Activated CD4-positive, alpha-beta T cell treated with anti-CD3 and anti-CD28 coated beads, Interleukin-2, amount 10 ng/mL, durations not matched to agents 7 days and 5 days (primary cell): Measurements from ENCODE around the gene CYP2R1. TPM values are rescaled to one million over a fixed set of nuclear protein-coding genes. Genes with fewer than 3 reads are reported as not detected.

Source experiments
- CTCF ChIA-PET: fragments of 350-600 bp; sonication (Branson Sonifier 250); formaldehyde crosslinking; loops from one replicate; lab custom pipeline; 2021; ENCODE audit warnings: antibody characterized with exemption; lab: Charles Lee
- POLR2A ChIA-PET: fragments of 350-600 bp; sonication (Branson Sonifier 250); formaldehyde crosslinking; loops from one replicate; lab custom pipeline; 2021; ENCODE audit warnings: antibody characterized with exemption; lab: Charles Lee
- DNase-seq: peaks from one replicate; pipeline ENCODE4 v3.0.0-alpha.2; 2020
- H3K27ac Mint-ChIP-seq: one replicate; pipeline ENCODE4 v1.8.0; 2021; ENCODE audit warnings: mild to moderate bottlenecking, moderate library complexity, mixed read lengths
- H3K27me3 Mint-ChIP-seq: one replicate; pipeline ENCODE4 v1.8.0; 2021; ENCODE audit warnings: mixed read lengths
- H3K36me3 Mint-ChIP-seq: one replicate; pipeline ENCODE4 v1.8.0; 2021; ENCODE audit warnings: low read depth, mixed read lengths
- H3K4me1 Mint-ChIP-seq: one replicate; pipeline ENCODE4 v1.8.0; 2021; ENCODE audit warnings: mixed read lengths
- H3K4me3 Mint-ChIP-seq: one replicate; pipeline ENCODE4 v1.8.0; 2021; ENCODE audit warnings: mild to moderate bottlenecking, moderate library complexity, mixed read lengths
- H3K9me3 Mint-ChIP-seq: one replicate; pipeline ENCODE4 v1.8.0; 2021; ENCODE audit warnings: mixed read lengths
- total RNA-seq, 2 experiments: library from RNA; stranded (reverse); gene quantifications; one replicate each; pipeline ENCODE4 v1.2.3, GENCODE V29; 2021

The CYP2R1 gene
- total RNA-seq, 2 experiments from 2014 or later, result 15.5 to 16.1 TPM

DNA sequence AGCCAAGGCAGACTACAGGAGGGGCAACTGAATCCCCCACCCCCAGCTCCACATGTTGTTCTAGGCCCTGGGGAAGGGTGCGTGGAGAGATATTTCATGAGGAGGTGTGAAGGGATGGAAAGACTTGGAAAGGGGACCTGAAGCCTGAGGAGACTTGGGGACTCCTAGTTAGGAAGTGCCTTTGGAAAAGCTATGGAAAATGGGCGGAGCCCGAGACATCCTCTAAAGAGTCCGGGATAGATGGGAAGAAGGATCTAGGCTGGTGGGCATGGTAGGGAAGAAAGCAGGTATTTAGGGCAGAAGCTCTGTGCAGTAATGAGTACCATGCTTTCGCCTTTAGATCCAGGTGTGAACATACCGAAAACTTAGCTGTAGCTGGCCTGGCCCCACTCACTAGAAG, 15.0 kb upstream of the CYP2R1 start:
- ChIA-PET POLR2A (interaction anchor here (0.6 kb wide), 1 partner anchor 426 kb away, joined by 4 read pairs; no protein-coding TSS in a partner anchor), CTCF (interaction anchor here (1.2 to 6.9 kb wide), 20 partner anchors 13 to 607 kb away, joined by 3 to 88 read pairs (median 7); partner anchors contain the start of genes CALCB, CYP2R1 and PSMA1)
- no peaks in the 10 kb centered on the region for H3K27me3 Mint-ChIP-seq
- H3K4me1 Mint-ChIP-seq, result peaks cover 50% of the 10 kb centered on the region
- H3K36me3 Mint-ChIP-seq, result no peaks in the 10 kb centered on the region
- no peak overlapping the region for H3K4me3 Mint-ChIP-seq
- no peaks in the 10 kb centered on the region for H3K9me3 Mint-ChIP-seq
- no peak for DNase-seq
- no peak overlapping the region for H3K27ac Mint-ChIP-seq

DNA sequence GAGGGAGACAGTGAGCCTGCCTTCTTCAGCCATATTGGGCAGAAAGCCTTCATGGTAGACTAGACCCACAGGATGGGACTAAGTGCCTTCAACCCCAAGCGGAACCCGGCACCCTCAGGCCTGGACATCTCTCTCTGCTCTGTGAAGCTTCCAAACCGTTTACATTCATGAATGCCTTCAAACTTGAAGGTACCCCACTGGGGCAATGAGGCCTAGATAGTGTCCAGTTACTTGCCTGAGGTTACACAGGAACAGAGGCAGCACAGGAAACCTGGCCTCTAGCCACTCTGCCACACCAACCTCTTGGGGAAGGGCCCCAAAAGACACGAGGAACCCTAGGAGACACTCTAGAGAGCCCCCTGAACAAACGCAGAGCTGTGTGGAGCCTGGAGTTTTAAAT, 14.5 kb upstream of the CYP2R1 start:
- H3K27ac Mint-ChIP-seq, result peak overlapping the region; percentile 48
- ChIA-PET POLR2A (interaction anchor here (0.6 kb wide), 1 partner anchor 426 kb away, joined by 4 read pairs; no protein-coding TSS in a partner anchor), CTCF (interaction anchor here (1.0 to 6.9 kb wide), 15 partner anchors 8 to 406 kb away, joined by 3 to 88 read pairs (median 6); partner anchors contain the start of genes CALCB, CYP2R1 and PSMA1)
- H3K9me3 Mint-ChIP-seq, result no peaks in the 10 kb centered on the region
- H3K4me1 Mint-ChIP-seq, result peaks cover 50% of the 10 kb centered on the region
- no peaks in the 10 kb centered on the region for H3K36me3 Mint-ChIP-seq
- DNase-seq, result no peak
- no peaks in the 10 kb centered on the region for H3K27me3 Mint-ChIP-seq
- H3K4me3 Mint-ChIP-seq, result peak overlapping the region; percentile 94

DNA sequence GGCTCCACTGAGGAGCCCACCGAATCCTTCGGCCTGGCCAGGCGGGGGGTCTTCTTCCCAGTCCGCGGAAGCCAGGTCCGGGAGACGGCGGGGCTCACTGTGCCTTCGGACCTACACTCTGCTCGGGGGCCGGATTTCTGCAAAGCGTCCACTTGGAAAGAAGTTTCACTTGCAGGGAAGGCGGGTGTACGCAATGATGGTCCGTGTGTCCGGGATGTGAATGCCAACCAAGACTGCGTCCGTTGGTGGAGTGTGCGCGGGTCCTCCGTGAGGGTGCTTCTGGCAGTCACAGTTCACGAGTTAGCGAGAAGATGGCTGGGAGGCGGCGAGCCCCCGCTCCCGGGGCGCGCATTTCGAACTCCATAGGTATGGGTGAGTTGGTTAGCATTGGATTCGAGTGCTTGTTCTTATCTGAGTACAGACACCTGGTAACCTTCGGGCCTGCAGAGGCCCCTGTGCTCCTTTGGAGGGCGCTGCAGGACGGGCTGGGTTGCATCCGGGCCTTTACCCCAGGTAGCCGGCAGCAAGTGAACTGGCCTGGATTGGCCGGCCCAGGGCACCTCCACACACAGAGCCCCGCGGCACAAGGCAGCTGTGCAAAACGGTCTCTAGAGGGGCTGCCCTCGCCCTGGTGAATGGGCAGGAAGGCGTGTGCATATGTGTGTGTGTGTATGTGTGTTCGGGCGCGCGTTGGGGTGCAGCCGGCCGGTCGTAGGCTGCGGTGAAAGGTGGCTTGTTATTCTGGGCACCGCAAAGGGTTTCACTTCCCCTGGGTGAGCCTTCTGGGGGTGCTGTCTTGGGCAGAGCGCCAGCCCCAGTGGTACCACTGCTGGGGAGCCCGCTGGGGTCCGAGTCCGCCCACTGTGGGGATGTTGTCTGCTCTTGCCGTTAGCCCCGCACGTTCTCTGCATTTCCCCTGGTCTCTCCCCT, 13.3 kb upstream of the CYP2R1 start:
- Mint-ChIP-seq H3K4me3 (peak overlapping the region; percentile 94), H3K27me3 (no peaks in the 10 kb centered on the region), H3K36me3 (no peaks in the 10 kb centered on the region), H3K9me3 (no peaks in the 10 kb centered on the region), H3K27ac (peak overlapping the region; percentile 95), H3K4me1 (peaks cover 50% of the 10 kb centered on the region)
- ChIA-PET POLR2A (interaction anchor here (0.5 kb wide), 1 partner anchor 387 kb away, joined by 5 read pairs; no protein-coding TSS in a partner anchor), CTCF (interaction anchor here (0.5 to 6.9 kb wide), 17 partner anchors 9 to 502 kb away, joined by 3 to 88 read pairs (median 5); partner anchors contain the start of genes CALCB, CYP2R1 and PDE3B)
- peak; percentile 82 for DNase-seq

DNA sequence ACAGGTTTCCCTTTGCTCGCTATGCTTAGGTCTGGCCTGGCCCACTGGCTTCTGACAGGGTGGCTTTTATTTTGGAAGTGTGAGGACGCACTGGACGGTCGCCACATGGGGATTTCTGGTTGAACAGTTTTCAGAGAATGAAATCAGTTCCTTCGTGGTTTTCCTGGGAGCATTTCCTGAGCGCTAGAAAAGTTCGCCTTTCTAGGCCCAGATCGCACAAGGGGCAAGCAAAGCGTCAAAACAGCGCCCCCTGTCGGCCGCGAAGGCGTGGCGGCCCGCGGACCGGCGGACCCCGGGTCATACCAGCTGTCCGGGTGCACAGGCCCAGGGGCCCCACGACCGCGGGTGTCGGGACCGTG, 12.7 kb upstream of the CYP2R1 start:
- peaks cover 50% of the 10 kb centered on the region for H3K4me1 Mint-ChIP-seq
- DNase-seq, result peak; percentile 83
- H3K27ac Mint-ChIP-seq, result peak overlapping the region; percentile 95
- POLR2A ChIA-PET, result no interaction called here
- no peaks in the 10 kb centered on the region for H3K27me3 Mint-ChIP-seq
- CTCF ChIA-PET, result interaction anchor here (0.7 to 6.9 kb wide), 7 partner anchors 8 to 260 kb away, joined by 3 to 88 read pairs (median 4); partner anchors contain the start of genes CYP2R1 and PDE3B
- H3K36me3 Mint-ChIP-seq, result no peaks in the 10 kb centered on the region
- peak overlapping the region; percentile 94 for H3K4me3 Mint-ChIP-seq
- H3K9me3 Mint-ChIP-seq, result no peaks in the 10 kb centered on the region

DNA sequence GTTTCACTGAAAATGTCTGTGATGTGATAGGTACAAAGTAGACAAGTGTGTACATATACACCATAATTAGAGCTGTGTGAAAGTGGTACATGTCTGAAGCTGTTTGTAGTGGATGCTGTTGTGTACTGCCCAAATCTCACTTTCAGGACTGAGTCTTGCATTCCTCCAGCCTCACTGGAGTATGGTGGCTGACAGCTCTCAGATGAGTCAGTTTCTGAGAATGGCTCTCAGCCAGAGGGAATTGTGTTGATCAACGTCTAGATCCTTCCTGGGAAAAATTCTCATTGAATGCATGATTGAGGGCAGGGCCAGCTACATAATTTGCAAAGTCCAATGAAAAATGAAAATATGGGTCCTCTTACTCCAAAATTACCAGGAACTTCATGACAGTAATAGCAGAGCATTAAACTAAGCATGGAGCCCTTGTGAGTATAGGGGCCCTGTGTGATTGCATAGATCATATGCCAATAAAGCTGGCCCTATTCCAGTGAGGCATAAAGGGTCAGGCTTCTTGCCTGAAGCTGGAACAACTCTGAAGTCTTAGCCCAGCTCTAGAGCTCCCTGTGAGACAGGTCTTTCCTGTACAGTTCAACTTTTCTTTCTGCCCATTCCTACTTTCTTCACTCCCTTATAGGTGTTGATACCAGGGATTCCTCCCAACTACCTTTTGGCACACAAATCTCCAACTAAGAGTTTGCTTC, 10.8 kb upstream of the CYP2R1 start:
- H3K4me1 Mint-ChIP-seq, result peaks cover 39% of the 10 kb centered on the region
- no peaks in the 10 kb centered on the region for H3K36me3 Mint-ChIP-seq
- no peaks in the 10 kb centered on the region for H3K9me3 Mint-ChIP-seq
- no peak for DNase-seq
- H3K27ac Mint-ChIP-seq, result no peak overlapping the region
- H3K4me3 Mint-ChIP-seq, result no peak overlapping the region
- POLR2A ChIA-PET, result no interaction called here
- H3K27me3 Mint-ChIP-seq, result no peaks in the 10 kb centered on the region
- CTCF ChIA-PET, result interaction anchor here (0.9 to 6.9 kb wide), 2 partner anchors 11 to 373 kb away, joined by 3 to 88 read pairs; partner anchors contain the start of gene CYP2R1

DNA sequence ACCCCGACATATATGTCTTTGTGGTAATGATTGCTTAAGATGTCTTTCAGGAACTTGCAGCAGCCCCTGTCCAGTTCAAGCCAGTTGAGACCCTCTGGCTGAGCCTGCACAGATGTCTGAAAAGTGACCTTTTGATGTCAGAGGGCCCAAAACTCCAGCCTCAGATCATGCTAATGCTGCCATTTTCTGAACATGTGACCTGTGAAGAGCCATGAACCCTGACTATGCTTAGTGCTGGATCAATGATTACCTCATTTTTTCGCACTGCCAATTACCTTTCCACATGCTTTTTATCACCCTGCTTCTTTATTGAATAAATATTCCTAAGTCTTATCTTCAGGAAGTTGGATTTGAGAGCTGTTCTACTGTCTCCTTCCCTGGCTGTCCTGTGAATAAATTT, 6.9 kb upstream of the CYP2R1 start:
- CTCF ChIA-PET, result interaction anchor here (1.1 to 1.9 kb wide), 2 partner anchors 9 to 179 kb away, joined by 3 to 6 read pairs; no protein-coding TSS in a partner anchor
- H3K9me3 Mint-ChIP-seq, result no peaks in the 10 kb centered on the region
- POLR2A ChIA-PET, result no interaction called here
- DNase-seq, result no peak
- H3K27me3 Mint-ChIP-seq, result no peaks in the 10 kb centered on the region
- no peak overlapping the region for H3K4me3 Mint-ChIP-seq
- no peaks in the 10 kb centered on the region for H3K36me3 Mint-ChIP-seq
- no peak overlapping the region for H3K27ac Mint-ChIP-seq
- H3K4me1 Mint-ChIP-seq, result peaks cover 20% of the 10 kb centered on the region

DNA sequence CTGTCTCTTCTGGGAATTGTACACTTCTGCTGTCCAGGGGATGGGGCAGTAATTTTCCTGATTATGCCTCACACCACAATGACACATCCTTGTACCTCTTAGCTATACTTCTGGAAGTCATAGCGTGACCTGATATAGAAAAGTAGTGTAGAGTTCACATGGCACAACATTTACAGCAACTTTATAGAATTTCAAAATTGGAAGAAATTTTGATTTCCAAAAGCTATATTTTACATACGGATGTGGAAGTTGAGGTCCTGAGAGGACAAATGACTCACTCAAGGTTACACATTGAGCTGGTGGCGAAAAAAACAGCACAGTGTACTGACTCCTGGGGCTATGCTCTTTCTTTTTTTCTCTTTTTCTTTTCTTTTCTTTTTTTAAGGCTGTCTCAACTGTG, 6.3 kb upstream of the CYP2R1 start:
- Mint-ChIP-seq H3K36me3 (no peaks in the 10 kb centered on the region), H3K4me3 (no peak overlapping the region), H3K27ac (no peak overlapping the region), H3K27me3 (no peaks in the 10 kb centered on the region), H3K9me3 (no peaks in the 10 kb centered on the region), H3K4me1 (peaks cover 18% of the 10 kb centered on the region)
- ChIA-PET POLR2A (no interaction called here), CTCF (interaction anchor here (1.1 to 1.9 kb wide), 2 partner anchors 10 to 179 kb away, joined by 3 to 6 read pairs; no protein-coding TSS in a partner anchor)
- no peak for DNase-seq

DNA sequence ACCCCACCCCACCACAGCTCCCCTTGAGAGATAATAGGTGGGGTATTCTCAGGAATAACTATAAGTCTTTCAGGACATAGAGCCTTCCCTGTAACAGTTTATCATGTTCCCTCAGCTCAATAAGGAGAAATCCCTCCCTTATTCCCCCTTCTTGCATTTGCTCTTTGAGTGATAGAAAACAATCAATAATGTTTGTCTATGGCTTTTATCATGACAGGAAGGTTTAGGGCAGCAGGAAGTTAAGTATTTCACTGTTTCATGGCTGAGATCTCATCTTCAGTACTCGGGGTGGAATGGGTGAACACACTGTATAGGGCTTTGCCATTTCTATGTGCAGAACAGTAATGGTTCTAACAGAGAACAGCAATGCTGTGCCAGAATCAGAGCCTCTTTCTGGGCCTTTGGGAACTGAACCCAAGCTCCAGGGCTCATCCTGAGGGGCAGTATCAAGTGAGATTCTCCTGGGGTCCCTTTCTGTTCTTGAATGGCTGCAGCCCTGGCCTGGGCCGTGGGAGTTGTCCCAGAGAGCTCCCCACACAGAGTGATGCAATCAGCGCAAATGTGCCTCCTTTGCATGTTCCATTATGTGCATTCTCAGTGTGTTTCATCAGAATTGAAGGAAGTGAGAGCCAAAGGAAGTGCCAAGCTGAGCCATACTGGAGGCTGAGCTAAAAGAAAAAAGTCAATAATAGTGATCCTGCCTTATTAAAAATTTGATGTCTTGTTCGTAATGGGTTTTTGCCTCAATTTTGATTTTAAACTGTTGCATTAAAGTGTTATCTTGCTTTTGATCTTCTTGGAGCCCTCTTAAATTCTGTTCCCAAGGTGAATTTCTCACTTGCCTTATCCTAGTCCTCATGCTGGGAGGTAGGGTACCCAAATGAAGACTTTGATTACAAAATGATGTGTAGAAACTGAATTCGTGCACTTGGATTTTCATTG, 2.9 kb upstream of the CYP2R1 start:
- ChIA-PET POLR2A (no interaction called here), CTCF (interaction anchor here (1.4 to 6.6 kb wide), 3 partner anchors 11 to 375 kb away, joined by 5 to 88 read pairs (median 6); partner anchors contain the start of gene PSMA1)
- H3K36me3 Mint-ChIP-seq, result no peaks in the 10 kb centered on the region
- no peak for DNase-seq
- no peak overlapping the region for H3K4me3 Mint-ChIP-seq
- H3K4me1 Mint-ChIP-seq, result peaks cover 35% of the 10 kb centered on the region
- H3K27ac Mint-ChIP-seq, result peak overlapping the region; percentile 37
- H3K27me3 Mint-ChIP-seq, result no peaks in the 10 kb centered on the region
- H3K9me3 Mint-ChIP-seq, result no peaks in the 10 kb centered on the region

DNA sequence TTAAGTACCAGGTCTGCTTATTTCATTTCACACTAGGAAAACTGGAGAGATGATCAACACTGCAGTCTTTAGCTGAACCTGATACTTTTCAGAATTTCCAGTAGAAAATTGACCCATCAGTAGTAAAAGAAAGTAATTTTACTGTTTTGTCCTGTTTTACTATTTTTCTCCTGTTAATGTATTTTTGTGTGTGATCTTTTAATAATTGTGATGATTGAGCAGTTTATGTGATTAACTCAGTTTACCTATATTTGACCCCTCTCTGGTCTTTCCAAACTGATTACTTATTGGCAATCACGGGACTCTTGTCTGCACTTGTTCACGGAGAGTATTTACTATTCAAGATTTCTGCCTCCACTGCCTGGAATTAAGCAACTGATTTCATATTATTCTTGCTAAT, 546 bp upstream of the CYP2R1 start:
- no peak for DNase-seq
- peaks cover 53% of the 10 kb centered on the region for H3K4me1 Mint-ChIP-seq
- peaks cover 17% of the 10 kb centered on the region for H3K36me3 Mint-ChIP-seq
- ChIA-PET POLR2A (interaction anchor here (0.6 kb wide), 1 partner anchor 248 kb away, joined by 5 read pairs; no protein-coding TSS in a partner anchor), CTCF (interaction anchor here (0.7 to 6.6 kb wide), 4 partner anchors 12 to 372 kb away, joined by 3 to 88 read pairs (median 5); no protein-coding TSS in a partner anchor)
- no peaks in the 10 kb centered on the region for H3K27me3 Mint-ChIP-seq
- peak overlapping the region; percentile 81 for H3K4me3 Mint-ChIP-seq
- peak overlapping the region; percentile 85 for H3K27ac Mint-ChIP-seq
- H3K9me3 Mint-ChIP-seq, result no peaks in the 10 kb centered on the region

DNA sequence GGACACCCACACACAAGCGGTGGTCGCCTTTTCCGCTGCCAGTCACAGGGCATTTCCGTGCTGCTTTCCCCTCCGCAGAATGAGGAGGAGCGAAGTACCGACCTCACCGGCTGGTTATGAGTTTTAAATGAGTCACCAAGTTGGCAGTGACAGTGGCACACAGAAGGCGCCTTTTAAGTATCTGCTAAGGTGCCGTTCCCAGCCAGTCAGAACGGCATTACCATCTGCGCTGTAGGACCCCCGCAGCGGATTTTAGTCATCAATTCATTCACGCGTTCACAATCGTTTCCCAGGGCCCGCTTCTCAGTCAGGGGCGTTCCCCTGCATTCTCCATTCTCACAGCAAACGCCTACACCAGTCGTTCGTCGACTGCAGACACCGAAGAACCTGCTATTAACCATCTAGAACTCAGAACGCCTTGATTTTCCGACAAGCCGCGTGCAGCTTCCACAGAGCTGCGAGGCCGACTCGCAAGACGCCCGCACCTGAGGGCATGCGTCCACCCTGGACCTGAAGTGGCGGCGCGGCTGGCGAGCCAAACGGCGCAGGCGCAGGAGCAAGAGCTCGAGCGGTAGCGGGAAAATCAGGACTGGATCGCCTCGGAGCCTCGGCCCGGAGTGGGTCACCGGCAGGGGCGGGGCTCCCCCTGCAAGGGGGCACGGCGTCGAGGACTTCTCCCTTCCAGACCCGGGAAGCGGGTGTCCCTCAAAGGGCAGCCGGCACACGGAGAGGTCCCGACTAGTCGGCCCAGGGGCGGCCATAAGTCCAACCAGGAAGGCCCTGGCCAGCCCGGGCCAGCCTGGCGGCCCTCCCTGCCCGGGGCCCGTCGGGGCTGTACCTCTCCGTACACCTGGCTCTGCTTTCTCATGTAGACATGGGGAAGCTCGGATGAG, 642 bp downstream of the CYP2R1 start:
- no peaks in the 10 kb centered on the region for H3K9me3 Mint-ChIP-seq
- CTCF ChIA-PET, result interaction anchor here (0.7 to 6.6 kb wide), 9 partner anchors 9 to 1224 kb away, joined by 3 to 88 read pairs (median 3); no protein-coding TSS in a partner anchor

More for the DNA sequence above, 642 bp downstream of the CYP2R1 start:
- Mint-ChIP-seq H3K27me3 (no peaks in the 10 kb centered on the region), H3K4me3 (peak overlapping the region; percentile 81), H3K27ac (peak overlapping the region; percentile 91), H3K36me3 (peaks cover 24% of the 10 kb centered on the region), H3K4me1 (peaks cover 57% of the 10 kb centered on the region)
- POLR2A ChIA-PET, result interaction anchor here (0.7 to 1.6 kb wide), 2 partner anchors 126 to 402 kb away, joined by 3 read pairs; no protein-coding TSS in a partner anchor
- DNase-seq, result peak; percentile 86
